BLaER1 treated with 17β-estradiol and CSF1 and Interleukin-3, amounts not matched to agents 10 nM and 100 nM (cell line): Measurements from ENCODE around the gene MAP4K4.

Experiments
- H3K27ac ChIP-seq, 11 experiments: shearing (Covaris generic); formaldehyde crosslinking; 2 replicates each; pipeline ENCODE4 v1.8.1; 2022
- H3K27me3 ChIP-seq, 11 experiments: shearing (Covaris generic); formaldehyde crosslinking; 2 replicates each; pipeline ENCODE4 v1.8.1; 2022
- H3K36me3 ChIP-seq, 11 experiments: shearing (Covaris generic); formaldehyde crosslinking; 2 replicates each; pipeline ENCODE4 v1.8.1; 2022
- H3K4me1 ChIP-seq, 10 experiments: shearing (Covaris generic); formaldehyde crosslinking; 2 replicates each; pipeline ENCODE4 v1.8.1; 2022
- H3K4me2 ChIP-seq, 11 experiments: shearing (Covaris generic); formaldehyde crosslinking; 2 replicates each; pipeline ENCODE4 v1.8.1; 2022
- H3K4me3 ChIP-seq, 10 experiments: shearing (Covaris generic); formaldehyde crosslinking; 2 replicates each; pipeline ENCODE4 v1.8.1; 2022
- H3K9ac ChIP-seq, 11 experiments: shearing (Covaris generic); formaldehyde crosslinking; 2 replicates each; pipeline ENCODE4 v1.8.1; 2022
- H3K9me3 ChIP-seq, 11 experiments: shearing (Covaris generic); formaldehyde crosslinking; replicated peaks in 1 of 11; 2 replicates each; pipeline ENCODE4 v1.8.1; 2022
- H4K20me1 ChIP-seq, 11 experiments: shearing (Covaris generic); formaldehyde crosslinking; 2 replicates each; pipeline ENCODE4 v1.8.1; 2022
- Cebpa-rat ChIP-seq, 11 experiments: shearing (Covaris generic); IDR thresholded peaks; 2 replicates each; pipeline ENCODE4 v1.8.1; 2022

MAP4K4 gene

DNA sequence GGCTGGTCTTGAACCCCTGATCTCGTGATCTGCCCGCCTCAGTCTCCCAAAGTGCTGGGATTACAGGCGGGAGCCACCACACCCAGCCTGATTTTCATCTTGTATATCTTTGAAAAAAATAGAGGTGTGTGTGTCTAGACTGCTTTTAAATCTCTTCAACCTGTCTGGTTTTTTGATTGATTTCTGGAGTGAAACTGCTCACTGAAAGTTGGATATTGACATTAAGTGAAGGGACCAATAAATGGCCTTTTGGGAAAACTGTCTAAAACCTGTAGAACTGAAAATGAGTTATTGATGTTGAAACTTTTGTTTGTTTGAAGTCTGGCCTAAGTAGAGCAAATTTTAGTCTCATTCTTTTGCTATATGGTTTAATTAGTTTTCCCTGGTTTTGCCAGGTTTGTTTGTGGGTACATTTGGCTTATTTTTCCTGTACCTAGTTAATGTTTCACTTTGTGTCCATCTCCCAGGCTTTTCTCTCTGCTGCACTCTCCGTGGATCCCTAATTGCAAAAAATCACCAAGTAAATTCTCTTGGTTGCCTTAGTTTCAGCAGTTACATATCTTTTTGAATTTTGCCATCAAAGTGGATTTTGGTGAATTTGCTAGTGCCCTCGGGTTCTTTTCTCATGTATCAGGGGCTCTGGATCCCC is 144.3 kb downstream of the MAP4K4 start:
- H3K9ac ChIP-seq: peak overlapping the region in 5 of 11 experiments; percentile 10 to 31 (median 28); a peak in 8 of 22 replicates
- no peak overlapping the region; a peak in 1 of 20 replicates for H3K4me3 ChIP-seq
- no peaks in the 10 kb centered on the region for H3K9me3 ChIP-seq
- H3K4me1 ChIP-seq: peaks cover 17 to 32% (median 23%) of the 10 kb centered on the region in 10 experiments
- H3K36me3 ChIP-seq: peaks cover 95 to 100% (median 100%) of the 10 kb centered on the region in 11 experiments
- H3K27me3 ChIP-seq: no peaks in the 10 kb centered on the region
- peak overlapping the region; percentile 31 to 73 (median 61) for H3K4me2 ChIP-seq
- peak overlapping the region in 5 of 11 experiments; percentile 18 to 38 (median 26); a peak in 4 of 22 replicates for H3K27ac ChIP-seq
- TF ChIP-seq Cebpa-rat (IDR thresholded peaks at IDR 0.05): no peak
- H4K20me1 ChIP-seq: peaks cover 36 to 95% (median 74%) of the 10 kb centered on the region in 11 experiments; a peak in 20 of 22 replicates

DNA sequence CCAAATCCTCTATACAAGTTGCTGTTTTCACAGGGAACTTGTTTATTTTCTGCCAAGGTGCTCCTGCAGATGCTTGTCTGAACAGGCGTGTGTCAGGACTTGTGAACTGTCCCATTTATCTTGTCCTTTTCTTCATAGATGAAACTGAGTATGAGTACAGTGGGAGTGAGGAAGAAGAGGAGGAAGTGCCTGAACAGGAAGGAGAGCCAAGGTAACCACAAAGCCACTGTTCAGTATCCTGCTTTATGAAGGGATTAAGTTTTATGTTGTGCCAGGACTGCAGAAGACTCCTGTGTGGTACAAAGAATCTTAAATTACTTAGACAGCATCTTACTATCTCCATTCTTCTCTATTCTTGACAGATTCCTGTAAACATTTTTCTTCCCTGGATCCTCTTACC is 145.0 kb downstream of the MAP4K4 start:
- no peak overlapping the region; a peak in 1 of 20 replicates for H3K4me3 ChIP-seq
- no peak for TF ChIP-seq Cebpa-rat (IDR thresholded peaks at IDR 0.05)
- peak overlapping the region in 4 of 11 experiments; percentile 10 to 31 (median 30); a peak in 6 of 22 replicates for H3K9ac ChIP-seq
- H3K9me3 ChIP-seq: no peaks in the 10 kb centered on the region
- H3K27ac ChIP-seq: peak overlapping the region in 5 of 11 experiments; percentile 10 to 38 (median 26); a peak in 6 of 22 replicates
- H3K4me1 ChIP-seq: peaks cover 17 to 32% (median 23%) of the 10 kb centered on the region in 10 experiments
- H3K36me3 ChIP-seq: peaks cover 95 to 100% (median 100%) of the 10 kb centered on the region in 11 experiments
- H3K27me3 ChIP-seq: no peaks in the 10 kb centered on the region
- H4K20me1 ChIP-seq: peaks cover 38 to 94% (median 75%) of the 10 kb centered on the region in 11 experiments; a peak in 20 of 22 replicates
- peak overlapping the region; percentile 31 to 73 (median 61) for H3K4me2 ChIP-seq

DNA sequence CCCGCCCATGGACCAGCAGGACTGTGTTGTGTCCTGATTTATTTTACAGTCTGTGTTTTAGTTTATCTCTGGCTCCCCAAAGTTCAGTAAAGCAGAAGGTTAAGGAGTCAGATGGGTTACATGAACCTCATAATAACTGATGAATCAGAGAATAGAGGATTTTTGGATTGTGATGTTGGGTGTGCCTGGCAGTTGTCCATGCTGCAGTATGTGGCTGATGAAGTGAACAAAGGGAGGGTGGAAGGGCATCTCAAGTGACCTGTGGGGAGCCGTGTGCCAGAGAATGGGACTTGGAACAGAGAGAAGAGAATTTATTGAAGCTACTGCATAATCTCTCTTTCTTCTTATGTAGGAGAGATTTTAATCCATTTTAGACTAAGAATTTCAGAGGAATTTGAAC is 145.5 kb downstream of the MAP4K4 start:
- no peak overlapping the region for H3K4me3 ChIP-seq
- no peaks in the 10 kb centered on the region for H3K9me3 ChIP-seq
- H3K36me3 ChIP-seq: peaks cover 94 to 100% (median 100%) of the 10 kb centered on the region in 11 experiments
- no peak overlapping the region for H3K9ac ChIP-seq
- peak overlapping the region in 5 of 11 experiments; percentile 62 to 73 (median 68); a peak in 6 of 22 replicates for H3K4me2 ChIP-seq
- H4K20me1 ChIP-seq: peaks cover 38 to 91% (median 77%) of the 10 kb centered on the region in 11 experiments; a peak in 20 of 22 replicates
- TF ChIP-seq Cebpa-rat (IDR thresholded peaks at IDR 0.05): no peak
- no peaks in the 10 kb centered on the region for H3K27me3 ChIP-seq
- peaks cover 17 to 32% (median 23%) of the 10 kb centered on the region in 10 experiments for H3K4me1 ChIP-seq
- H3K27ac ChIP-seq: peak overlapping the region in 4 of 11 experiments; percentile 6 to 38 (median 16); a peak in 3 of 22 replicates

DNA sequence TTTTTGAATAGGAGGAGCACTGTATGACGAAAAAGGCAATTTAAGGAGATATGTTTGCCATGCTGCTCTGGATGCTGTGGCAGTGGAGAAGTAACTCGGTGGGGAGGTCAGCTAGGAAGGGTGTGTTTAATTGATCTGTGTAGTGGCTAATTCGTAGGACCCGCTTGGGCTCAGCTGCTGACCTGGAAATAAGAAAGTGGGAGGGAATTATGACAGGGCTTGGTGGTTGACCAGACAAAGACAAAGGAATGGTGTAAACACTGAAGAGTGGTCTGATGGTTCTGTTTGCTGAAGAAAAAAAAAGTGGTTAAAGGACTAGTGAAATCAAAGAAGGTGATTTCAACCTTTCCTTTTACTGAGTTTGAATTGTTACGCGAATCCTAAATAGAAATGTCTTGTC is 146.0 kb downstream of the MAP4K4 start:
- no peak overlapping the region for H3K4me2 ChIP-seq
- peaks cover 94 to 100% (median 100%) of the 10 kb centered on the region in 11 experiments for H3K36me3 ChIP-seq
- H3K9ac ChIP-seq: no peak overlapping the region
- no peaks in the 10 kb centered on the region for H3K27me3 ChIP-seq
- peaks cover 17 to 32% (median 23%) of the 10 kb centered on the region in 10 experiments for H3K4me1 ChIP-seq
- no peak overlapping the region for H3K4me3 ChIP-seq
- 0 out of 22 replicates have a peak overlapping the region, but pooled peaks of 1 of the 11 experiments have one; percentile 6 for H3K27ac ChIP-seq
- peaks cover 39 to 95% (median 81%) of the 10 kb centered on the region in 11 experiments; a peak in 21 of 22 replicates for H4K20me1 ChIP-seq
- H3K9me3 ChIP-seq: no peaks in the 10 kb centered on the region
- no peak for TF ChIP-seq Cebpa-rat (IDR thresholded peaks at IDR 0.05)

DNA sequence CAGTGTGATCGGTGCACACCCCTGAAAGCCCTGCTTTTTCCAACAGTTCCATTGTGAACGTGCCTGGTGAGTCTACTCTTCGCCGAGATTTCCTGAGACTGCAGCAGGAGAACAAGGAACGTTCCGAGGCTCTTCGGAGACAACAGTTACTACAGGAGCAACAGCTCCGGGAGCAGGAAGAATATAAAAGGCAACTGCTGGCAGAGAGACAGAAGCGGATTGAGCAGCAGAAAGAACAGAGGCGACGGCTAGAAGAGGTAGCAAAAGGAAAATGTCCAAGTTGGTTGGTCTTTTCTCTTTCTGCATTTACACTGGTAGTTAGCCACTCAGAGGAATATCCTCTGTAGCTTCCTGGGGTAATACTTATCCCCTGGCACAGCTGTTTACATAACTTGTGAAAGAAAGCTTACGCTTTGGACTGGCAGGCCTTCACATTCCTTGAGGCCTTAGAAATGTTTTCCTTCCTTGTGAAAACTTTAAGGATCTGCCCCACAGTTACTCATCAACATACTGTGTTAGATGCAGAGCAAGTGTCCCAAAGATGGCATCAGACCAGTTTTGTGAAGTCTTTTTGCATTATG is 146.6 kb downstream of the MAP4K4 start:
- TF ChIP-seq Cebpa-rat (IDR thresholded peaks at IDR 0.05): no peak

DNA sequence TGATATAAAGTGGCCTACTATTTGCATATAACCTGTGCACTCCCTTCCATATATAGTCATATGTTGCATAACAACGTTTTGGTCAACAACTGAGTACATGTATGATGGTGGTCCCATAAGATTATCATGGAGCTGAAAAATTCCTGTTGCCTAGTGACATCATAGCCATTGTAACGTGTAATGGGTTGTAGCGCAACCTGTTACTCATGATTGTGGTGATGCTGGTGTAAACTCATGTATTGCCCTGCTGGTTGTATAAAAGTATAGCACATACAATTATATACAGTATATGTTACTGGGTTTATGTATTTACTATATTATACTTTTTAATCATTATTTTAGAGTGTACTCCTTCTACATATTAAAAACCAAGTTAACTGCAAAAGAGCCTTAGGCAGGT is 149.5 kb downstream of the MAP4K4 start:
- Histone ChIP-seq H3K9ac (no peak overlapping the region), H3K9me3 (no peaks in the 10 kb centered on the region), H3K36me3 (peaks cover 89 to 100% (median 99%) of the 10 kb centered on the region in 11 experiments), H3K4me1 (peaks cover 8 to 13% (median 10%) of the 10 kb centered on the region in 10 experiments), H3K27ac (no peak overlapping the region), H4K20me1 (peaks cover 31 to 95% (median 78%) of the 10 kb centered on the region in 11 experiments; a peak in 20 of 22 replicates), H3K4me2 (no peak overlapping the region), H3K4me3 (no peak overlapping the region), H3K27me3 (no peaks in the 10 kb centered on the region)
- TF ChIP-seq Cebpa-rat (IDR thresholded peaks at IDR 0.05): no peak

More for the DNA sequence above, 146.6 kb downstream of the MAP4K4 start:
- Histone ChIP-seq H3K4me1 (peaks cover 17 to 32% (median 23%) of the 10 kb centered on the region in 10 experiments), H4K20me1 (peaks cover 45 to 99% (median 84%) of the 10 kb centered on the region in 11 experiments; a peak in 21 of 22 replicates), H3K36me3 (peaks cover 94 to 100% (median 100%) of the 10 kb centered on the region in 11 experiments), H3K4me3 (no peak overlapping the region), H3K9me3 (no peaks in the 10 kb centered on the region), H3K4me2 (no peak overlapping the region), H3K27ac (no peak overlapping the region), H3K9ac (no peak overlapping the region), H3K27me3 (no peaks in the 10 kb centered on the region)

DNA sequence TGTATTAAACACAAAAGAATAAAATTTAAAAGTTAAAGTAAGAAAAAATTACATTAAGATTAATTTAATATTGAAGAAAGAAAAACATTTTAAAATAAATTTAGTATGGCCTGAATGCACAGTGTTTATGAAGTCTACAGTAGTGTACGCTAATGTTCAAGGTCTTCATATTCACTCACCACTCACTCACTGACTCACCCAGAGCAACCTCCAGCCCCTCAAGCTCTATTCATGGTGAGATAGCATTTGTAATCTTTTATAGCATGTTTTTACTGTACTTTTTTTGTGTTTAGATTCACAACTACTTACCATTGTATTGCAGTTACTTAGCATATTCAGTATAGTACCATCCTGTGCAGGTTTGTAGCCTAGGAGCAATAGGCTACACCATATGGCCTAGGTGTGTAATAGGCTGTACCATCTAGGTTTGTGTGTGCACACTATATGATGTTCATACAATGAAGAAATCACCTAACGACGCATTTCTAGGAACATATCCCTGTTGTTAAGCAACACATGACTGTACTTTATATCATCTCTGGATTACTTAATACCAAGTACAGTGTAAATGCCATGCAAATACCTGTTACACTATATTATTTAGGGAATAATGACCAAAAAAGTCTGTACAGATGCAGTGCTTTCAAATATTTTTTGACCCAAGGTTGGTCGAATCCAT is 150.3 kb downstream of the MAP4K4 start:
- Histone ChIP-seq H3K9ac (no peak overlapping the region), H3K4me3 (no peak overlapping the region), H3K9me3 (no peaks in the 10 kb centered on the region), H3K4me2 (no peak overlapping the region), H3K27ac (no peak overlapping the region), H3K36me3 (peaks cover 90 to 100% (median 99%) of the 10 kb centered on the region in 11 experiments), H3K4me1 (peaks cover 0 to 4% (median 1%) of the 10 kb centered on the region in 10 experiments; a peak in 15 of 20 replicates), H3K27me3 (no peaks in the 10 kb centered on the region), H4K20me1 (peaks cover 23 to 94% (median 74%) of the 10 kb centered on the region in 11 experiments; a peak in 19 of 22 replicates)
- TF ChIP-seq Cebpa-rat (IDR thresholded peaks at IDR 0.05): no peak

DNA sequence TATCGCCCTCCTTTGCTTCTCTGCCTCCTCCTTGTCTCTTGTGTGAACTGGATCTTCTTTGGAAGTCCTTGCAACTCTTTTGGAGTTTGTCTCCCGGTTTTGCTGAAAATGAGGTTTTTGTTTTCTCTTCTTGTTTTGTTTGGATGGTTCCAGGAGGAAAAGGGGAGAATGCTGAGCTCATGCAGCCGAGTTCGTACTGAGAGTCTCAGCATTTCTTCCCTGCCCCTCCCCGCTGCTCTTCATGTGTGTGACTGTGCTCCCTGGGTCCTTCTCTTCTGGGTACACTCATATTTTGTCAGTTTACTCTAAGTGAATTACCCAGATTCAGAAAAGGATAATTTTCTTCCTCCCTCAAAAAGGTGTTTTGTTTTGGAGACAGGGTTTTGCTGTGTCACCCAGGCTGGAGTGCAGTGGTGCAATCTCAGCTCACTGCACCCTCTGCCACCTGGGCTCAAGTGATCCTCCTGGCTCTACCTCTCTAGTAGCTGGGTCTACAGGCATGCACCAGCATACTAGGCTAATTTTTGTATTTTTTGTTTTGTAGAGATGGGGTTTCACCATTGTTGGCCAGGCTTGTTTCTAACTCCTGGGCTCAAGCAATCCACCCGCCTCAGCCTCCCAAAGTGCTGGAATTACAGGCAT is 151.4 kb downstream of the MAP4K4 start:
- no peaks in the 10 kb centered on the region for H3K9me3 ChIP-seq
- no peak for TF ChIP-seq Cebpa-rat (IDR thresholded peaks at IDR 0.05)
- H3K27ac ChIP-seq: no peak overlapping the region
- H4K20me1 ChIP-seq: peaks cover 19 to 95% (median 65%) of the 10 kb centered on the region in 11 experiments; a peak in 18 of 22 replicates
- no peak overlapping the region for H3K4me2 ChIP-seq
- H3K9ac ChIP-seq: 0 out of 22 replicates have a peak overlapping the region, but pooled peaks of 1 of the 11 experiments have one; percentile 9
- no peaks in the 10 kb centered on the region for H3K4me1 ChIP-seq
- no peaks in the 10 kb centered on the region for H3K27me3 ChIP-seq
- H3K4me3 ChIP-seq: no peak overlapping the region
- peaks cover 90 to 100% (median 99%) of the 10 kb centered on the region in 11 experiments for H3K36me3 ChIP-seq
